ENCODE measurements around the gene PRIM1. TPM values are rescaled to one million over a fixed set of nuclear protein-coding genes. Genes with fewer than 3 reads are reported as not detected.

Gene PRIM1
- total RNA-seq, 1 experiment from 2014 or later: 50.7 TPM

DNA sequence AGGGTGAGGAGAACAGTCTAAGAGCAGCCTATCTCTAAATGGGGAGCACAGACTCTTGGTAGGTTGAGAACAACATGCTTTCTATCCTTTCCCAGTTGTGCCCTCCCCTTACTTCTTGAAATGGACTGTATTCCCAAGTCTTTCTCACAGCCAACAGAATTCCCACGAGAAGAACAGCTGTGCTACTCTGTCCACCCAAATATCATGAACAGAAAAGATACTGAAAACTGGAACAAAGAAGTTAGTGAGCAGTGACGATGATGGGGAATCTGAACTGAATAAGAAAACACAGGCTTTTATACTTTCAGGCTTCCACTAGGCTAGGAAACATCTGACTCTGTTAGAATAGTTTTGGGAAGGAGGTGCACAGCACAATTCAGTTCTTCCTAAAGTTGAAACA is 30.4 kb downstream of the PRIM1 start:
- Histone ChIP-seq H3K27ac (ENCODE audit: insufficient read length, low read depth, low read length) (no peak overlapping the region), H2BK5ac (ENCODE audit: insufficient read length, low read length) (no peak overlapping the region), H4K5ac (ENCODE audit: insufficient read length, low read depth, low read length) (no peak overlapping the region), H3K4me1 (ENCODE audit: insufficient read depth, low read length) (peaks cover 10% of the 10 kb centered on the region), H2BK20ac (ENCODE audit: low read depth, low read length, poor library complexity, severe bottlenecking) (no peak overlapping the region), H4K91ac (ENCODE audit: insufficient read length, low read depth, low read length) (no peak overlapping the region), H3K18ac (ENCODE audit: insufficient read length, low read depth, low read length) (no peak overlapping the region), H3K4ac (ENCODE audit: low read depth, low read length) (no peak overlapping the region), H2BK12ac (ENCODE audit: insufficient read length, low read depth, low read length) (no peak overlapping the region), H3K27me3 (ENCODE audit: insufficient read depth, low read length) (no peaks in the 10 kb centered on the region), H3K4me2 (ENCODE audit: insufficient read depth, insufficient read length, low read length) (peak overlapping the region; percentile 32), H3T11ph (ENCODE audit: low read length) (no peak overlapping the region), H3K79me1 (ENCODE audit: insufficient read depth, low read depth, low read length, poor library complexity, severe bottlenecking) (peaks cover 11% of the 10 kb centered on the region), H4K20me1 (ENCODE audit: control insufficient read depth, insufficient read depth, insufficient read length) (no peaks in the 10 kb centered on the region), H2BK15ac (ENCODE audit: low read depth, low read length) (no peak overlapping the region), H3K23ac (ENCODE audit: insufficient read length, low read depth, low read length) (no peak overlapping the region), H3K14ac (ENCODE audit: insufficient read depth, low read length) (no peak overlapping the region), H3K9me3 (ENCODE audit: control insufficient read depth, low read depth, low read length) (no peaks in the 10 kb centered on the region), H3K56ac (ENCODE audit: insufficient read length, low read depth, low read length) (no peak overlapping the region), H3K9ac (ENCODE audit: extremely low read depth, insufficient read length, low read length) (no peak overlapping the region), H3K23me2 (ENCODE audit: insufficient read length, low read depth, low read length, poor library complexity, severe bottlenecking) (peaks cover 10% of the 10 kb centered on the region), H4K8ac (replicated peaks; ENCODE audit: insufficient read length, low read depth, low read length) (no peak overlapping the region), H2BK120ac (ENCODE audit: low read depth, low read length, poor library complexity, severe bottlenecking) (no peak overlapping the region), H3K79me2 (ENCODE audit: insufficient read depth, low read length) (peaks cover 52% of the 10 kb centered on the region; the same call in 1 of the 2 replicates), H2AFZ (ENCODE audit: low read length) (no peak overlapping the region), H2AK5ac (ENCODE audit: insufficient read length, low read length) (no peak overlapping the region)
- peak overlapping the region; percentile 99 to 100; a peak in 3 of 5 replicates for H3K4me3 Mint-ChIP-seq
- no peaks in the 10 kb centered on the region for H3K9me3 Mint-ChIP-seq
- peaks cover 62 to 68% of the 10 kb centered on the region in 2 experiments for H3K4me1 Mint-ChIP-seq
- peaks cover 61 to 71% (median 71%) of the 10 kb centered on the region in 3 experiments for H3K36me3 Mint-ChIP-seq (ENCODE audit: insufficient read depth in 1 of 3, low read depth in 3 of 3)
- TF ChIP-seq, protein P1, sequence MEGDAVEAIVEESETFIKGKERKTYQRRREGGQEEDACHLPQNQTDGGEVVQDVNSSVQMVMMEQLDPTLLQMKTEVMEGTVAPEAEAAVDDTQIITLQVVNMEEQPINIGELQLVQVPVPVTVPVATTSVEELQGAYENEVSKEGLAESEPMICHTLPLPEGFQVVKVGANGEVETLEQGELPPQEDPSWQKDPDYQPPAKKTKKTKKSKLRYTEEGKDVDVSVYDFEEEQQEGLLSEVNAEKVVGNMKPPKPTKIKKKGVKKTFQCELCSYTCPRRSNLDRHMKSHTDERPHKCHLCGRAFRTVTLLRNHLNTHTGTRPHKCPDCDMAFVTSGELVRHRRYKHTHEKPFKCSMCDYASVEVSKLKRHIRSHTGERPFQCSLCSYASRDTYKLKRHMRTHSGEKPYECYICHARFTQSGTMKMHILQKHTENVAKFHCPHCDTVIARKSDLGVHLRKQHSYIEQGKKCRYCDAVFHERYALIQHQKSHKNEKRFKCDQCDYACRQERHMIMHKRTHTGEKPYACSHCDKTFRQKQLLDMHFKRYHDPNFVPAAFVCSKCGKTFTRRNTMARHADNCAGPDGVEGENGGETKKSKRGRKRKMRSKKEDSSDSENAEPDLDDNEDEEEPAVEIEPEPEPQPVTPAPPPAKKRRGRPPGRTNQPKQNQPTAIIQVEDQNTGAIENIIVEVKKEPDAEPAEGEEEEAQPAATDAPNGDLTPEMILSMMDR (conservative IDR thresholded peaks at IDR 0.05): no peak
- no peak for DNase-seq
- H3K27me3 Mint-ChIP-seq (ENCODE audit: low read depth): no peaks in the 10 kb centered on the region
- WGBS (ENCODE audit: extremely low coverage, insufficient read length, low lambda C conversion rate): no CpG with 5 or more reads among the region's 2 CpGs
- H3K27ac Mint-ChIP-seq: no peak overlapping the region; a peak in 1 of 7 replicates
